Ovary (tissue), 9 donors: ENCODE data around the gene PFKFB2. TPM values are rescaled to one million over a fixed set of nuclear protein-coding genes. Genes with fewer than 3 reads are reported as not detected.

Source experiments
- DNase-seq, 5 donors: peaks; one replicate each; pipeline ENCODE4 v3.0.0-alpha.2; 2019 to 2020
- H3K27ac ChIP-seq, 2 donors: fragments of 200-600 bp; one replicate each; pipeline versions ENCODE4 v1.5.1 to v1.8.0; 2019 to 2022
- H3K27me3 ChIP-seq: fragments of 200-600 bp; one replicate; pipeline ENCODE4 v1.8.0; 2022
- H3K36me3 ChIP-seq: fragments of 200-600 bp; sonication (generic); one replicate; pipeline ENCODE4 v1.5.1; 2019
- H3K4me1 ChIP-seq: one replicate; pipeline ENCODE4 v1.8.1; 2013; ENCODE audit warnings: mild to moderate bottlenecking, moderate library complexity; ENCODE audit not compliant: insufficient read depth
- H3K4me3 ChIP-seq: fragments of 200-600 bp; sonication (generic); one replicate; pipeline ENCODE4 v1.5.1; 2017
- H3K9me3 ChIP-seq, 2 donors: fragments of 200-600 bp in 1 of 2; sonication (generic) in 1 of 2; one replicate each; pipeline versions ENCODE4 v1.5.1 to v1.8.1; 2013 to 2019; ENCODE audit warnings: mild to moderate bottlenecking in 1 of 2, moderate library complexity in 1 of 2
- EP300 ChIP-seq: sonication (generic); formaldehyde crosslinking; IDR thresholded peaks from one replicate; pipeline ENCODE4 v1.6.1; 2017; ENCODE audit warnings: antibody characterized with exemption
- POLR2A ChIP-seq: fragments of 450-650 bp; IDR thresholded peaks from one replicate; pipeline ENCODE4 v1.6.1; 2017; ENCODE audit warnings: antibody characterized with exemption, mild to moderate bottlenecking, moderate library complexity
- WGBS, 3 donors: extraction: QIAGEN DNeasy Blood & Tissue Kit in 1 of 3; methylation state at CpG; one replicate each; pipeline versions ENCODE4 v1.1.5 to v1.1.7; 2013 to 2017; 5-methylcytosine and 5-hydroxymethylcytosine counted together
- intact Hi-C, 4 donors: fragments of 100-400 bp; cut with DNase I; formaldehyde crosslinking; loops; one replicate each; pipeline versions ENCODE4 v1.11.0 to v1.15.1; 2022 to 2023
- polyA plus RNA-seq, 2 donors: library from polyadenylated mRNA; stranded (reverse); fragments of 200-250 nt in 1 of 2; fragments of 350-450 nt in 1 of 2; fragmentation: Illumina TruSeq in 1 of 2; extraction: RNeasy Lipid Tissue Mini Kit (QIAGEN cat#74804) in 1 of 2; gene quantifications; one replicate each; pipeline ENCODE4 v1.2.3, GENCODE V29; 2013 to 2014
- total RNA-seq, 7 donors: library from RNA; depleted of rRNA in 2 of 7; stranded (reverse); fragments of >200 nt in 2 of 7; fragmentation: NEBNext Ultra II Directional in 3 of 7; extraction: Animal tissue kit (Norgen Biotek cat#: 25700) in 3 of 7; gene quantifications; one replicate each; pipeline versions ENCODE4 v1.1.0 to v1.2.4, GENCODE V29; 2016 to 2023
- TF ChIP-seq, protein P1 (sequence below), 3 donors: fragments of 450-650 bp in 2 of 3; fragments of 200-600 bp in 1 of 3; IDR thresholded peaks; one replicate each; pipeline versions ENCODE4 v1.5.1 to v1.8.0; 2016 to 2022; ENCODE audit warnings: antibody characterized with exemption in 3 of 3, mild to moderate bottlenecking in 1 of 3
- donor health status: DM: no; HTN: no; CAD: no; lungs with moderate emphysema.
- donor health status: DM: no; HTN: no; CAD: no.
- donor health status: Bipolar disorder and iron deficiency.
- donor health status: DM: yes; HTN: yes; CAD: no.
- donor health status: DM: no; HTN: no; CAD: no.
- donor health status: DM: yes; HTN: yes; CAD: no.

The PFKFB2 gene
- total and polyA plus RNA-seq, 9 donors = 3.0 to 11.4 (median 7.7) TPM

DNA sequence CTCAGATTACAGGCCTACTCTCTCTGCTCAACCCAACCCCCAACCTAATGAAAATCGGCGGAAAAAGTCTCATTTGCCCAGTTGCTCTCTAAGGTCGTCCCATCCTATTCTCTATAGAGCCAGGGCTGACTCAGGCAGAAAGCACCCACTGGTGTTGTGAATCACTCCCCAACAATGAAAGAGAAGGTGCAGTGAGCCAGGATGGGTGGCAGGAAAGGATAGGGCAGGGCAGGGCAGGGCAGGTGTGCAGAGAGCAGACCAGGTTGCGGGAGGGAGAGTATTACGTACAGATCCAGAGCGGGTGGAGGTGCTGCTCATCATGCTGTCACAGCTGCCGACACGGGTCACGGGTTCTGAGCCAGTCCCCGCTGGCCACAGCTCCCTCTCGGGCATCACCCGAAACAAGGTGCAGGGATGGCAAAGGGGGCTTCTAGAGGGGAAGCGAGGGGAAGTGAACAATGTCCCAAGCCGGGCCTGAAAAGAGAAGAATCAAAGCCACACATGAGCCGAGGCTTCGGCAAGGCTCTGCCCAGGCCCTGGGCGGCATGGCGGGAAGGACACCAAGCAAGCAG, 25.8 kb upstream of the PFKFB2 start:
- intact Hi-C loops = no loop called here
- Histone ChIP-seq H3K36me3 (no peaks in the 10 kb centered on the region), H3K27ac (no peak overlapping the region), H3K4me1 (peaks cover 7% of the 10 kb centered on the region), H3K27me3 (no peaks in the 10 kb centered on the region), H3K4me3 (no peak overlapping the region), H3K9me3 (no peaks in the 10 kb centered on the region)
- no peak for DNase-seq
- 95 to 96% (median 95%) methylated on average over 18 of the region's 18 CpGs for WGBS, 3 donors
- no peak for TF ChIP-seq POLR2A
- no peak for TF ChIP-seq EP300
- TF ChIP-seq, protein P1, sequence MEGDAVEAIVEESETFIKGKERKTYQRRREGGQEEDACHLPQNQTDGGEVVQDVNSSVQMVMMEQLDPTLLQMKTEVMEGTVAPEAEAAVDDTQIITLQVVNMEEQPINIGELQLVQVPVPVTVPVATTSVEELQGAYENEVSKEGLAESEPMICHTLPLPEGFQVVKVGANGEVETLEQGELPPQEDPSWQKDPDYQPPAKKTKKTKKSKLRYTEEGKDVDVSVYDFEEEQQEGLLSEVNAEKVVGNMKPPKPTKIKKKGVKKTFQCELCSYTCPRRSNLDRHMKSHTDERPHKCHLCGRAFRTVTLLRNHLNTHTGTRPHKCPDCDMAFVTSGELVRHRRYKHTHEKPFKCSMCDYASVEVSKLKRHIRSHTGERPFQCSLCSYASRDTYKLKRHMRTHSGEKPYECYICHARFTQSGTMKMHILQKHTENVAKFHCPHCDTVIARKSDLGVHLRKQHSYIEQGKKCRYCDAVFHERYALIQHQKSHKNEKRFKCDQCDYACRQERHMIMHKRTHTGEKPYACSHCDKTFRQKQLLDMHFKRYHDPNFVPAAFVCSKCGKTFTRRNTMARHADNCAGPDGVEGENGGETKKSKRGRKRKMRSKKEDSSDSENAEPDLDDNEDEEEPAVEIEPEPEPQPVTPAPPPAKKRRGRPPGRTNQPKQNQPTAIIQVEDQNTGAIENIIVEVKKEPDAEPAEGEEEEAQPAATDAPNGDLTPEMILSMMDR (IDR thresholded peaks at IDR 0.05) = no peak

DNA sequence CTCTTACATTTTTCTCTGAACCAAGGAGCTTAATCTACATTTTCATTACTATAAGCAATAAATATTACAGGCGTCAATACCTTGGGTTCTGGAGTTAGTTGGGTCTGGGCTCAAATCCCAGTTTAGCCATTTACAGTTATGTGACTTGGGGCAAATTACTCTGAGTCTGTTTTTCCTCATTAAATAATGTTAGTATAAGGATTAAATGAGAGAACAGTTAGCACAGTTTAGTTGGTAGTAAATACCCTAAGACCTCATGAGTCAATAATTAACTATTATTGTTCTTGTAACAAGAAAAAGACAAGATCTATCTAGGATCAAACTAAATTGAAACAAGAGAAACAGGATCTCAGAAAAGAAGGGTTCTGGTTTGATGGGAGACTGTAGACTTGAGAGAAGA, 25.2 kb upstream of the PFKFB2 start:
- Histone ChIP-seq H3K4me1 (peaks cover 7% of the 10 kb centered on the region), H3K4me3 (no peak overlapping the region), H3K9me3 (no peaks in the 10 kb centered on the region), H3K36me3 (no peaks in the 10 kb centered on the region), H3K27me3 (no peaks in the 10 kb centered on the region), H3K27ac (no peak overlapping the region)
- intact Hi-C loops = no loop called here
- WGBS, 3 donors = 90 to 97% (median 91%) methylated on average over 1 of the region's 1 CpG
- no peak for DNase-seq
- TF ChIP-seq, protein P1 (IDR thresholded peaks at IDR 0.05) = no peak
- TF ChIP-seq EP300 (no peak), POLR2A (no peak)

GRCh38 chr1:207028884-207029650, 24.0 kb upstream of the PFKFB2 start:
- intact Hi-C loops = no loop called here
- H3K27ac ChIP-seq = no peak overlapping the region
- no peaks in the 10 kb centered on the region for H3K36me3 ChIP-seq
- no peak overlapping the region for H3K4me3 ChIP-seq
- no peaks in the 10 kb centered on the region for H3K27me3 ChIP-seq
- TF ChIP-seq, protein P1 (IDR thresholded peaks at IDR 0.05) = no peak
- TF ChIP-seq POLR2A (no peak), EP300 (no peak)
- WGBS, 3 donors = 88 to 93% (median 91%) methylated on average over 2 of the region's 2 CpGs
- H3K4me1 ChIP-seq = peaks cover 7% of the 10 kb centered on the region
- no peaks in the 10 kb centered on the region for H3K9me3 ChIP-seq
- DNase-seq = no peak

- Histone ChIP-seq H3K4me3 (no peak overlapping the region), H3K27me3 (no peaks in the 10 kb centered on the region), H3K9me3 (no peaks in the 10 kb centered on the region), H3K36me3 (no peaks in the 10 kb centered on the region), H3K4me1 (peaks cover 5% of the 10 kb centered on the region), H3K27ac (no peak overlapping the region)
- TF ChIP-seq EP300 = no peak
- TF ChIP-seq POLR2A = no peak
- DNase-seq = no peak
- WGBS, 3 donors = 66 to 72% (median 72%) methylated on average over 5 of the region's 5 CpGs
- intact Hi-C loops = no loop called here
Observed at GRCh38 chr1:207029701-207030521, 23.2 kb upstream of the PFKFB2 start.
